Endothelial cell (in vitro differentiated cells): ENCODE measurements around the gene ZNF521. TPM values are rescaled to one million over a fixed set of nuclear protein-coding genes. Genes with fewer than 3 reads are reported as not detected.
A peak's percentile ranks its signal among the peaks of the same experiment; 100 is the strongest.

Experiments
- DNase-seq: peaks from one replicate; pipeline ENCODE4 v3.0.0; 2021; ENCODE audit warnings: low spot score
- H3K27ac Mint-ChIP-seq: one replicate; pipeline ENCODE4 v1.8.0; 2021; ENCODE audit warnings: mixed read lengths, inconsistent platforms; ENCODE audit not compliant: unreplicated experiment
- H3K27me3 Mint-ChIP-seq: one replicate; pipeline ENCODE4 v1.8.0; 2021; ENCODE audit warnings: mild to moderate bottlenecking, moderate library complexity, mixed read lengths, inconsistent platforms; ENCODE audit not compliant: unreplicated experiment
- H3K36me3 Mint-ChIP-seq: one replicate; pipeline ENCODE4 v1.8.0; 2021; ENCODE audit warnings: mild to moderate bottlenecking, low read depth, mixed read lengths, inconsistent platforms; ENCODE audit not compliant: unreplicated experiment
- H3K4me1 Mint-ChIP-seq: one replicate; pipeline ENCODE4 v1.8.0; 2021; ENCODE audit warnings: mild to moderate bottlenecking, mixed read lengths, inconsistent platforms; ENCODE audit not compliant: unreplicated experiment
- H3K4me3 Mint-ChIP-seq: one replicate; pipeline ENCODE4 v1.8.0; 2021; ENCODE audit warnings: mild to moderate bottlenecking, mixed read lengths, inconsistent platforms; ENCODE audit not compliant: unreplicated experiment
- H3K9me3 Mint-ChIP-seq: one replicate; pipeline ENCODE4 v1.8.0; 2021; ENCODE audit warnings: mixed read lengths, inconsistent platforms; ENCODE audit not compliant: unreplicated experiment
- total RNA-seq: library from RNA; stranded (reverse); fragmentation: NEBNext Ultra II Directional; extraction: Animal tissue kit (Norgen Biotek cat#: 25700); gene quantifications from one replicate; pipeline ENCODE4 v1.2.1, GENCODE V29; 2021; ENCODE audit not compliant: unreplicated experiment
- TF ChIP-seq, protein P1 (sequence below): fragments of 200-600 bp; sonication (generic); IDR thresholded peaks from one replicate; pipeline ENCODE4 v1.5.0; 2021; ENCODE audit warnings: antibody characterized with exemption; ENCODE audit not compliant: unreplicated experiment

Gene ZNF521
- total RNA-seq, 1 donor from 2014 or later = 238 TPM

DNA sequence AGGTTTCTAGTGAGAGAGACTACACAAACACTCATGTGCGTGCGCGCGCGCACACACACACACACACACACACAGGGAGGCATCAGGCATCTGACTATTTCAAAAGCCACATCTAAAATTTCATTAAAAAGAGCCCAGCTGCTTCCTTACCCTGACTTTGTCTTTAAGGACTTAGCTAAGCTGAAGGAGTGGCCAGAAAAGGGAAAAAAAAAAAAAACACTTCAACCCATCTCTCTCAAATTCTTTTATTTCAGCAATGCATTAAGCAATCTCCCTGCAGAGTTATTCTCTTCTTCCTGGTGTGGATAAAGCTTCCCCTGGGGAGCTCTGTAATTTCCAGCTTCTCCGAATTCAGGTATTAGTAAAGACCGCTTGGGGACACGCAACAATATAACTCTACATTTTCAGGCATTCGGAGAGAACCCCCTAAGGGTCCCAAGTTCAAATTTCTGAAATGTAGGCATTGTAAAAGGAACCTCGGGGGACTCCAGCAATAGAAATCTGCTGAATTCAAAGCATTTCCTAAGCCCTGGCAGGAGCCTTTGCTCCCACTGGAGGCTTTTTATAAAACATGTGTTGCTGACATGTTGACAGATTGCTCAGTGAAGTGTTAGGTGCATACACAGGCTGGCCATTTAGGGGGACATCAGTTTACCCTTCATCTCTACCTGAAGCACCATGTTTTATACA is 67.0 kb downstream of the ZNF521 start:
- H3K27ac Mint-ChIP-seq = no peak overlapping the region
- H3K36me3 Mint-ChIP-seq = peaks cover 21% of the 10 kb centered on the region
- no peaks in the 10 kb centered on the region for H3K9me3 Mint-ChIP-seq
- TF ChIP-seq, protein P1, sequence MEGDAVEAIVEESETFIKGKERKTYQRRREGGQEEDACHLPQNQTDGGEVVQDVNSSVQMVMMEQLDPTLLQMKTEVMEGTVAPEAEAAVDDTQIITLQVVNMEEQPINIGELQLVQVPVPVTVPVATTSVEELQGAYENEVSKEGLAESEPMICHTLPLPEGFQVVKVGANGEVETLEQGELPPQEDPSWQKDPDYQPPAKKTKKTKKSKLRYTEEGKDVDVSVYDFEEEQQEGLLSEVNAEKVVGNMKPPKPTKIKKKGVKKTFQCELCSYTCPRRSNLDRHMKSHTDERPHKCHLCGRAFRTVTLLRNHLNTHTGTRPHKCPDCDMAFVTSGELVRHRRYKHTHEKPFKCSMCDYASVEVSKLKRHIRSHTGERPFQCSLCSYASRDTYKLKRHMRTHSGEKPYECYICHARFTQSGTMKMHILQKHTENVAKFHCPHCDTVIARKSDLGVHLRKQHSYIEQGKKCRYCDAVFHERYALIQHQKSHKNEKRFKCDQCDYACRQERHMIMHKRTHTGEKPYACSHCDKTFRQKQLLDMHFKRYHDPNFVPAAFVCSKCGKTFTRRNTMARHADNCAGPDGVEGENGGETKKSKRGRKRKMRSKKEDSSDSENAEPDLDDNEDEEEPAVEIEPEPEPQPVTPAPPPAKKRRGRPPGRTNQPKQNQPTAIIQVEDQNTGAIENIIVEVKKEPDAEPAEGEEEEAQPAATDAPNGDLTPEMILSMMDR = no peak
- H3K27me3 Mint-ChIP-seq = peaks cover 2% of the 10 kb centered on the region
- no peak for DNase-seq
- H3K4me3 Mint-ChIP-seq = no peak overlapping the region
- H3K4me1 Mint-ChIP-seq = peaks cover 10% of the 10 kb centered on the region

DNA sequence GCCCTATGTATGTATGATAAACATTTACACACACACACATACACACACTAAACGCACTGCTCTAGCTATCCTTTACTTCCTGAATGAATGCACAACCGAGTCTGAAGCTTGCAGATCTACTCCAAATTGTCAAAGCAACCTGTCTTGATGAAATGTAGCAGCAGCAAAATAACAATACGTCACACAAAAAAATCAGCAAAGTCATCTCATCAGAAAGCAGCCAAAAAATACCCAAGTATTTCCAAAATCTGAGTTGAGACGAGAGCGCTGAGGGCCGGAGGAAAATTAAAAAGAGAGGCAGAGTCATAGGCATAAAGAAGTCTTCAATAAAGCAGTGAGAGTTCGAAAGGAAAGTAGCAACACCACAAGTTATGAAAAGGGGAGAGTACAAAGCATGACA is 67.7 kb downstream of the ZNF521 start:
- no peak for DNase-seq
- peaks cover 10% of the 10 kb centered on the region for H3K4me1 Mint-ChIP-seq
- H3K9me3 Mint-ChIP-seq = no peaks in the 10 kb centered on the region
- peaks cover 3% of the 10 kb centered on the region for H3K27me3 Mint-ChIP-seq
- H3K27ac Mint-ChIP-seq = no peak overlapping the region
- TF ChIP-seq, protein P1 = no peak
- H3K36me3 Mint-ChIP-seq = peaks cover 18% of the 10 kb centered on the region
- no peak overlapping the region for H3K4me3 Mint-ChIP-seq

DNA sequence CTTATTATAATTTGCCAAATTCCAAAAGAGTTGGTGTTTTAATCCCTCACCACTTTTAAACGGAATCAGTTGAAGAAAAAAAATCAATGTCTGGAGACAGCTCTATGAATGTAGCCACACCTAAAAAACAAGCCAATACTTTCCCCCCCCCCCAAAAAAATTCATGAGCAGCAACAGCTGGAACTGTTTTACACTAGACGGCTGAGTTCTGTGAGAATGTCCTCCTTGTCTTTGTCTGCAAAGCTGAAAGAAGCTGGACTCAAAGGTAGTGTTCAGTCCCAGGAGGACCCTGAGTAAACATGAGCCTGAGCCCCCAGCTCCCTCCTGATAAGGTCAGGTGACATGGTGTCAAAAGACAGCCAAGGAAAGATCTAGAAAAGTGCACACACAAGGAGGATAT is 68.2 kb downstream of the ZNF521 start:
- Mint-ChIP-seq H3K4me1 (peaks cover 13% of the 10 kb centered on the region), H3K4me3 (no peak overlapping the region), H3K27me3 (peaks cover 3% of the 10 kb centered on the region), H3K36me3 (peaks cover 15% of the 10 kb centered on the region), H3K27ac (no peak overlapping the region), H3K9me3 (no peaks in the 10 kb centered on the region)
- DNase-seq = no peak
- TF ChIP-seq, protein P1 = no peak

DNA sequence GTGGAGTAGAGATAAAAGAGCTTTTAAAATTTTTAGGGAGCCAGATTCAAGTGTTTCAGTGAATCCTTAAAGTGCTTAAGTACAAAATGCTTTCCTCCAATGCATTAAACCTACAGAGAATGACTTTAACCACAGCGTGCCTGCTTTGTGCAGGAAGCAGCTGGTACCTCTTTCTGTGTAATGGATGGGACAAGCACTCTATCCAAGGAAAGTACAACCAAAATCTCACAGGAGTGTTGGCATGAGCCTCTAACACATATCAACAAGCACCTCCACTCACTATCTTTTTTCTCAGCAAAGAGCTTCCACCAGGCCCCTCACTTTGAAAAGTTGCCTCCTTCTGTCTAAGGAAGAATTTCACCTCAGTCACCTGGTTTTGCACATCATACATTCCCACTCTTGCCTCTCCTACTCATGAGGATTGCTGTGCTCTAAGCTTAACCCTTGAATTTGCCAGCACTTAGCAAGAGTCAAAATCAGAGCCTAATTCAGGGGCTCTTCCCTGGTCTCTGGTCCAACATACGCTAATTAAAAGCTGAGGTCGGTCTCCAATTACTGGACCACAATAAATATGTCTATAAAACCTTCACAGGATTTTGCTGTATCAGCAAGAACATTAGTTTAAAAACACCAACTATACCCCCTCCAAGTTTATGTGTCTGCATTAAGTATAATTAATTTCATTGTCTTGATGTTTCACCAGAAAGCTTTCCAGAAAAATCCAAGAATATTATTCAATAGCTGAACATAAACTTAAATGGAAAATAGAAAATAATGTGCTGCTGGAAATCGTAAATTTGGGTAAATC is 68.9 kb downstream of the ZNF521 start:
- no peak for DNase-seq
- peak overlapping the region; percentile 72 for H3K27ac Mint-ChIP-seq
- peaks cover 3% of the 10 kb centered on the region for H3K27me3 Mint-ChIP-seq
- H3K36me3 Mint-ChIP-seq = peaks cover 15% of the 10 kb centered on the region
- no peak overlapping the region for H3K4me3 Mint-ChIP-seq
- no peaks in the 10 kb centered on the region for H3K9me3 Mint-ChIP-seq
- TF ChIP-seq, protein P1 = no peak
- H3K4me1 Mint-ChIP-seq = peaks cover 20% of the 10 kb centered on the region

DNA sequence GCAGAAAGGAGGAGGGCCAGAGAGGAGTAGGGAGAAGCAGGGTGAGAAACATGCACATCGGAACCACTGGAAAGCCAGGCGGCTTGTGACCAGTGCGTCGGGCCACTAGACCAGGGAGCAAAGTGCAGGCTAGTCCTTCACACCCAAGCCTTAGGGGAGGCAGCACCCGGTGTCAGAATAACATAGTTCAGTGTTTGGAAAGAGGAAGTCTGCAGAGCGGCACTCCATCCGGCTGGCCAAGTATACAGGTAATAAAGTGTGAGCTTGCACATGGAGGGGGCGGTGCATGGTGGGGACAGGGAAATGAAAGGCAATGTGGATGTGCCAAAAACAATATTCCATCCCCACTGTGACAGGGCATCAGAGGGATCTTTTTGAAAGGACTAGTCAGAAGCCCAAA is 69.7 kb downstream of the ZNF521 start:
- peak overlapping the region; percentile 49 for H3K4me3 Mint-ChIP-seq
- peak overlapping the region; percentile 38 for H3K27ac Mint-ChIP-seq
- H3K4me1 Mint-ChIP-seq = peaks cover 27% of the 10 kb centered on the region
- H3K27me3 Mint-ChIP-seq = peaks cover 3% of the 10 kb centered on the region
- H3K9me3 Mint-ChIP-seq = no peaks in the 10 kb centered on the region
- TF ChIP-seq, protein P1 = no peak
- peaks cover 15% of the 10 kb centered on the region for H3K36me3 Mint-ChIP-seq
- DNase-seq = no peak
